Activated naive CD4-positive, alpha-beta T cell treated with anti-CD3 and anti-CD28 coated beads for 36 hours (primary cell): ENCODE measurements around the gene DIAPH2. TPM values are rescaled to one million over a fixed set of nuclear protein-coding genes. Genes with fewer than 3 reads are reported as not detected.
"Not testable (repeated sequence)": the region's sequence is repeated elsewhere in the genome, so short reads cannot be mapped to it uniquely, and the experiment has no call there.

Experiments used
- CTCF ChIA-PET: fragments of 350-600 bp; sonication (Branson Sonifier 250); formaldehyde crosslinking; loops from one replicate; lab custom pipeline; 2021; ENCODE audit warnings: antibody characterized with exemption; lab: Charles Lee
- DNase-seq: peaks from one replicate; pipeline ENCODE4 v3.0.0-alpha.2; 2020
- H3K27ac Mint-ChIP-seq: one replicate; pipeline ENCODE4 v1.8.0; 2021; ENCODE audit warnings: mild to moderate bottlenecking, mixed read lengths
- H3K27me3 Mint-ChIP-seq: one replicate; pipeline ENCODE4 v1.8.0; 2021; ENCODE audit warnings: low read depth, mixed read lengths
- H3K36me3 Mint-ChIP-seq: one replicate; pipeline ENCODE4 v1.8.0; 2021; ENCODE audit warnings: low read depth, mixed read lengths
- H3K4me1 Mint-ChIP-seq: one replicate; pipeline ENCODE4 v1.8.0; 2021; ENCODE audit warnings: low read depth, mixed read lengths
- H3K4me3 Mint-ChIP-seq: one replicate; pipeline ENCODE4 v1.8.0; 2021; ENCODE audit warnings: mild to moderate bottlenecking, moderate library complexity, mixed read lengths
- H3K9me3 Mint-ChIP-seq: one replicate; pipeline ENCODE4 v1.8.0; 2021; ENCODE audit warnings: mixed read lengths
- intact Hi-C: fragments of 100-400 bp; cut with micrococcal nuclease; formaldehyde crosslinking; loops from one replicate; pipeline ENCODE4 v1.15.1; 2023
- total RNA-seq, 2 experiments: library from RNA; stranded (reverse); gene quantifications; one replicate each; pipeline ENCODE4 v1.2.3, GENCODE V29; 2021

Gene DIAPH2
- total RNA-seq, 2 experiments from 2014 or later, result 9.3 to 9.4 TPM

DNA sequence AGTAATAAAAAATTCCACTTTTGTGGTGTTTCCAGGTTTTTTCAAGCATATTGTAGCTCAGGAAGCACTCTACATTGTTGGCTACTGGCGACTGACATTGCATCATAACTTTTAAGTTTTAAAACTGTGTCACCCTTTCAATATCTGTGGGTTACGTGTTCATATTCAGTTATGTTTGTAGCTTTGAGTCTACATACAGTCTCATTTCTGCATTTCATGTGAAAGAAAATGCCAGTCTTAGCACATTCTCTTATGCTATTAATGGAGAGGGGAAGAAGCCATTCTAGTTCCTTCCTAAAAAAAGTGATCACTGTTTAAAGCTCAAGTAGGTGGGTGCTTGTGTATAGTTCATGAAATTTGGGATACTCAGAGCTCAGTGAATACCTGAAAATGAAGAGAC is 38.1 kb downstream of the DIAPH2 start:
- Mint-ChIP-seq H3K4me3 (no peak overlapping the region), H3K9me3 (peaks cover 3% of the 10 kb centered on the region), H3K27ac (no peak overlapping the region), H3K27me3 (no peaks in the 10 kb centered on the region), H3K4me1 (peaks cover 5% of the 10 kb centered on the region), H3K36me3 (peaks cover 3% of the 10 kb centered on the region)
- intact Hi-C loops, result no loop called here
- DNase-seq, result no peak
- CTCF ChIA-PET, result no interaction called here

DNA sequence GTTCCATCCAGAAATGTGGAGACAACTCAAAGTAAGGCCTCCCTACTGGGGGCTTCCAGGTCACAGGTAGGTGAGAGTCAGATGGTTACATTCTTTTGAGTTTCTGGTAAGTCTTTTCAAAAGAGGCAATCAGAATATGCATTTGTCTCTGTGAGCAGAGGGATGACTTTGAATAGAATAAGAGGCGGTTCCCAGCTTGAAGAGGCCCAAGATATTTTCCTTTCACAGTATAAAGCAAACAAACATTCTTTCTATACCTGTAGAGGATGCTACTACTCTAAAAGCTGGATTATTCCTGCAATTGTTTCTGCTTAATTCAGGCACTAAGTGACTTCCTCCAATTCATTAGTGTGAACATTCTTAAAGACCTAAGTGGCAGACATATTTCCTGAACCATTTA is 44.4 kb downstream of the DIAPH2 start:
- Mint-ChIP-seq H3K4me1 (peaks cover 5% of the 10 kb centered on the region), H3K27ac (no peak overlapping the region), H3K4me3 (no peak overlapping the region), H3K36me3 (no peaks in the 10 kb centered on the region), H3K9me3 (no peaks in the 10 kb centered on the region), H3K27me3 (no peaks in the 10 kb centered on the region)
- DNase-seq, result no peak
- intact Hi-C loops, result no loop called here
- CTCF ChIA-PET, result no interaction called here

DNA sequence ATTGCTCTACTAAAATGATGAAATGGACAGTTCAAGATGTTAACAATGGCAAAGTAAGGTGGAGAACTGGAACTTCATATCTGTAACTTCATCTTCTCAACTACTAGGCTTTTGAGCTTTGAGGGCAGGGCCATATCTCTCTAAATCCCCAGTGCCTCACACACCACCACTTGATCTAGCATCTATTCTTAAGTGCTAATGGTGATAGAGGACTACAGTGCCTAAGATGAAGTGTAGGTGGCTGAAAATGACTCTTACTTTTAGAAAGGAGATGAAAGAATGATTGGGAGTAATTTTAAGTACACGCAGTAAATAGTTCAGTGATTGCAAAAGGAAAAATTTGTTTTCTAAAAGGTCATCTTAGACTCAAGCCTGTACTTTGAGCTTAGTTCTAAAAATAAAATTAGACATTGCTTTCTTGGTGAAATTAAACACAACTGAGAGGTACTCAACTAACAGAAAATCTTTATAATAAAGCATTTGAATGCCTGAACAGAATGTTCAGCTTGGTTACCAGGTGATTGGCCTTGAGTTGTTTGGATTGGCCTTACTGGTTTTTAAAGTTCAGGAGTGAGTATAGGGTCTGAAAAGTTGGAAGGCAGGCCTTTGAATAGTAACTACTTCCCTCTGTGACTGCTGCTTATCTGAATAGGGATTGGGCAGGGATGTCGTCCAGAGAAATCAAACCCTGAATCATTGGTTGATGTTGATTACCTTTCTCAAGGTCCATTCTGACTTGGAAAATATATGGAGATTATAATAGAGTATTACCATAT is 45.4 kb downstream of the DIAPH2 start:
- no peaks in the 10 kb centered on the region for H3K27me3 Mint-ChIP-seq
- DNase-seq, result no peak
- peaks cover 5% of the 10 kb centered on the region for H3K4me1 Mint-ChIP-seq
- intact Hi-C loops, result no loop called here
- CTCF ChIA-PET, result no interaction called here
- H3K9me3 Mint-ChIP-seq, result no peaks in the 10 kb centered on the region
- H3K27ac Mint-ChIP-seq, result no peak overlapping the region
- no peaks in the 10 kb centered on the region for H3K36me3 Mint-ChIP-seq
- H3K4me3 Mint-ChIP-seq, result no peak overlapping the region

DNA sequence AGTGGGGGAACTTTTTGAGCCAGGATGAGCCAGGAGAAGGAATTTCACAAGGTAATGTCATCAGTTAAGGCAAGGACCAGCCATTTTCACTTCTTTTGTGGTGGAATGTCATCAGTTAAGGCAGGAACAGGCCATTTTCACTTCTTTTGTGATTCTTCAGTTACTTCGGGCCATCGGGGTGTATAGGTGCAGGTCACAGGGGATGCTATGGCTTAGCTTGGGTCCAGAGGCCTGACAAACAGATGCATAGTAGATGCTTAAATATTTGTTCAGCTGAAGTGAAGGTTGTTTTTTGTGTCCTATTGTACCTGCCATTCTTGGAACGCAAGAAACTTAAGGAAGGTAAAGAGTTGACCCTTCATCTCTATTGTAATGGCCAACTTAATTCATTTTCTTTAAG is 46.4 kb downstream of the DIAPH2 start:
- H3K27ac Mint-ChIP-seq, H3K4me3 Mint-ChIP-seq, H3K36me3 Mint-ChIP-seq, H3K4me1 Mint-ChIP-seq, H3K27me3 Mint-ChIP-seq, DNase-seq, intact Hi-C loops, CTCF ChIA-PET, H3K9me3 Mint-ChIP-seq: not testable (repeated sequence)

DNA sequence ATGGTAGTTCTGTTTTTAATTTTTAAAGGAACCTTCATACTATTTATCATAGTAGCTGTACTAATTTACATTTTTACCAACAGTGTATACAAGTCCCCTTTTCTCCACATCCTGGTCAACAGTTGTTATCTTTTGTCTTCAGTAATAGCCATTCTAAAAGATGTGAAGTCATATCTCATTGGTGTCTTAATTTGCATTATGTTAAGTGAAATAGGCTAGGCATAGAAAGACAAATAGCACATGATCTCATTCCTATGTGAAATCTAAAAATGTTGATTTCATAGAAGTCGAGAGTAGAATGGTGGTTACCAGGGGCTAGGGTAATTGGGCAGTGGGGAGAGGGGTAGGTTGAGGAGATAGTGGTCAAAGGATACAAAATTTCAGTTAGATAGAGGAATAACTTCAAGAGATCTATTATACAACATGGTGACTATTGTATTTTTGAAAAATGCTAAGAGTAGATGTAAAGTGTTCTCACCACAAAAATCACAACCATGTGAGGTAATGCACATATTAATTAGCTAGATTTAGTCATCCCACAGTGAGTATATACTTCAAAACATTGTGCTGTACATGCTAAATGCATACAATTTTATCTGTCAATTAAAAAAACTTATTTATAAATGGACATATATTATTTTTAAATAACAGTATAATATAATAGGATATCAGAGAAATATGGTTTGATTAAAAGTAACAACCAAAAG is 58.9 kb downstream of the DIAPH2 start:
- CTCF ChIA-PET, result no interaction called here
- H3K4me3 Mint-ChIP-seq, result no peak overlapping the region
- intact Hi-C loops, result no loop called here
- no peaks in the 10 kb centered on the region for H3K9me3 Mint-ChIP-seq
- H3K4me1 Mint-ChIP-seq, result no peaks in the 10 kb centered on the region
- no peak overlapping the region for H3K27ac Mint-ChIP-seq
- DNase-seq, result no peak
- H3K27me3 Mint-ChIP-seq, result no peaks in the 10 kb centered on the region
- peaks cover 2% of the 10 kb centered on the region for H3K36me3 Mint-ChIP-seq

DNA sequence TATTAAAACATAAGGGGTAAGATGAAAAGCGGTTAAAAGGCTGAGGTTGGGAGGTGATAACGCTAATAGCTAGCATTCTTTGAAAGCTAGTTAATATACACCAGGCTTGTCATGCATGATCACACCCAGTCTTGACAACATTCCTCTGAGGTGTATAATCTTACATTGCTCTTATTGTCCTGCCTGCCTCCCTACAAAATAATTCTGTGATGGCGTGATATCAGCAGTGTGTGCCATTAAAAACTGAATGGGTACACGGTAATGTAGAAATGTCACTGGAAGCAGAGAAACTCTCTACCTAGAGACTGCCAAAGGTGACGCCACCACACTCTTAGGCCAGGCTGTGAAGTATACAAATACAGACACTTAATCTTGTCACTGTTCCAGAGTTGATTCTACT is 68.1 kb downstream of the DIAPH2 start:
- Mint-ChIP-seq H3K27me3 (no peaks in the 10 kb centered on the region), H3K27ac (no peak overlapping the region), H3K9me3 (no peaks in the 10 kb centered on the region), H3K4me3 (no peak overlapping the region), H3K4me1 (no peaks in the 10 kb centered on the region), H3K36me3 (peaks cover 5% of the 10 kb centered on the region)
- intact Hi-C loops, result no loop called here
- CTCF ChIA-PET, result no interaction called here
- no peak for DNase-seq

DNA sequence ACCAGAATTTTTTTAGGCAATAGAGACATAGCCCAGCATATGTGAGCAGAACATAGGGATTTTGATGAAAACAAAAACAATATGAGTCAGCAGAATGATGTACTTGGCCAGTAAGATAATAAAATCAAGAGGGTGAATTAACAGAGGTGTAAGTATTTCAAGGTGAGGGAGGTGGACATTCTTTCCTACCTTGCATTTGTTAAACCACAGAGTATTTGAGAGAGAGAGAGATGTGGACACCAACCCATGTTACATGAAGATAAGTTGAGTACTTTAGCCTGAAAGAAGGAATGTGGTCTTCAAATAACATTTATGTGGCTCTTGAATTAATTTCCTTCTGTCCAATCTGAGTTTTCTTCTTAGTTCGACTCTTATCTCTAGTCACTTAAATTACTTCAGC is 68.6 kb downstream of the DIAPH2 start:
- DNase-seq, result no peak
- Mint-ChIP-seq H3K9me3 (no peaks in the 10 kb centered on the region), H3K4me3 (no peak overlapping the region), H3K36me3 (peaks cover 5% of the 10 kb centered on the region), H3K27me3 (no peaks in the 10 kb centered on the region), H3K4me1 (no peaks in the 10 kb centered on the region), H3K27ac (no peak overlapping the region)
- CTCF ChIA-PET, result no interaction called here
- intact Hi-C loops, result no loop called here

DNA sequence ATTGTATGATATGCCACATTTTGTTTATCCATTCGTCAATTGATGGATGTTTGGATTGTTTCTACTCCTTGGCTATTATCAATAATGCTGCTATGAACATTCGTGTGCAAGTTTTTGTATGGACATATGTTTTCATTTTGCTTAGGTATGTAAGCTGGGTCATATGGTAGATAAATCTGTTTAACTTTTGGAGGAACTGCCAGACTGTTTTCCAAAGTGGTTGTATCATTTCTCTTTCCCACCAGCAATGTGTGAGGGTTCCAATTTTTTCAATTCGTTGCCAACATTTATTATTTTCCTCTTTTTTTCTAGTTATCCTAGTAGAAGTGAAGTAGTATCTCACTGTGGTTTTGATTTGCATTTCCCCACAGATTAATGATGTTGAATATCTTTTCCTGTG is 71.8 kb downstream of the DIAPH2 start:
- Mint-ChIP-seq H3K9me3 (no peaks in the 10 kb centered on the region), H3K36me3 (peaks cover 4% of the 10 kb centered on the region), H3K4me3 (no peak overlapping the region), H3K27me3 (no peaks in the 10 kb centered on the region), H3K4me1 (no peaks in the 10 kb centered on the region), H3K27ac (no peak overlapping the region)
- no peak for DNase-seq
- CTCF ChIA-PET, result no interaction called here
- intact Hi-C loops, result no loop called here

DNA sequence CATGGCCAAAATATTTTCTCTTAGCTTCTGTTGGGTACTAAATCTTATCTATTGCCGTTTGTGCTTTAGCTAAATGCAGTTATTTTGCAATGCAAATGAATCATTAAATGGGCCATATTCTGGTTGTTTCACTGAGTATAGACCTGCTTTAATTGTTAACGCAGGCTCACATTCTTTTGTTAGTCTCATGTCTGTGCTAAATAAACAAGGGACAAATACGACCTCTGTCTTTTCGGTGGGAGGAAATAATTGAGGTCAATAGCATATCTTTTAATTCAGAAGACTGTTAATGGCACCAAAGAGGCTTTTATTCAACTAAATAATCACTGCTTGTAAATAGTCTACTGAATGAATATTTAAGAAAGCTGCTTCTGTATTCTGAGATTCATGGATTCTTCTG is 76.9 kb downstream of the DIAPH2 start:
- no peak overlapping the region for H3K4me3 Mint-ChIP-seq
- CTCF ChIA-PET, result no interaction called here
- peaks cover 2% of the 10 kb centered on the region for H3K36me3 Mint-ChIP-seq
- H3K9me3 Mint-ChIP-seq, result no peaks in the 10 kb centered on the region
- H3K4me1 Mint-ChIP-seq, result peaks cover 7% of the 10 kb centered on the region
- intact Hi-C loops, result no loop called here
- DNase-seq, result no peak
- H3K27ac Mint-ChIP-seq, result no peak overlapping the region
- H3K27me3 Mint-ChIP-seq, result no peaks in the 10 kb centered on the region

DNA sequence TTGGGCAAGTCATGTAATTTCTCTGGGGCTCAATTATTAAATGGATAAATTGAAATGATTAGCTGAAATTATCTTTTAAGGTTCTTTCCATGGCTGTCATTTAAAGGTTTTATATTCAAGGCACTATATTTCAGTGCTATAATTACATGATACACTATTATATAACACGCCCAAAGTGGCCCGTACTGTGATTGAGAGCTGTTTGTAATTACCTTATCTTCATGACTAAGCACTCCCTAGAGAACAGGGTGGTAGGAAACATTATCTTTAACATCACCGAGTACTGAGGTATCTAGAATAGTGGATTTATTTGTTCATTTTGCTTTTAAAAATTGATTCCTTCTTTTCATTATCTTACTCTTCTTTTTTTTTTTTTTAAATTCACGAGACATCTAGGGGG is 79.0 kb downstream of the DIAPH2 start:
- Mint-ChIP-seq H3K4me3 (no peak overlapping the region), H3K36me3 (no peaks in the 10 kb centered on the region), H3K27ac (no peak overlapping the region), H3K27me3 (no peaks in the 10 kb centered on the region), H3K9me3 (no peaks in the 10 kb centered on the region), H3K4me1 (peaks cover 7% of the 10 kb centered on the region)
- CTCF ChIA-PET, result no interaction called here
- no peak for DNase-seq
- intact Hi-C loops, result no loop called here

DNA sequence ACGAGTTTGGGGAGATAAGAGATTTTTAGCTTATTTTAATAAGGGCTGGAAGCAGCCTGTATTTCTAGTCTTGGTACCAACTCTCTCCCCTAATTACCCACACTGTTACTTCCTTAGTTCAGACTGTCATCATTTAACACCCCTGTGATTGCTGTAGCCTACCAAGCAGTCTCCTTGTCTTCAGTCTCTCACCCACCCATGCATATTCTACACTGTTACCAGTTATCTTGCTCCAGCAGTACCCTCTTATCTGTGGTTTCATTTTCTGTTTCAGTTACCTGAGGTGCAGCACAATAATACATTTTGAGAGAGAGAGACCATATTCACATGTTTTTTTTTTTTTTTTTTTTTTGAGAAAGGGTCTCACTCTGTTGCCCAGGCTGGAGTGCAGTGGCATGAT is 80.2 kb downstream of the DIAPH2 start:
- Mint-ChIP-seq H3K27me3 (no peaks in the 10 kb centered on the region), H3K4me3 (no peak overlapping the region), H3K27ac (no peak overlapping the region), H3K36me3 (no peaks in the 10 kb centered on the region), H3K9me3 (no peaks in the 10 kb centered on the region), H3K4me1 (peaks cover 7% of the 10 kb centered on the region)
- intact Hi-C loops, result no loop called here
- DNase-seq, result no peak
- CTCF ChIA-PET, result no interaction called here

DNA sequence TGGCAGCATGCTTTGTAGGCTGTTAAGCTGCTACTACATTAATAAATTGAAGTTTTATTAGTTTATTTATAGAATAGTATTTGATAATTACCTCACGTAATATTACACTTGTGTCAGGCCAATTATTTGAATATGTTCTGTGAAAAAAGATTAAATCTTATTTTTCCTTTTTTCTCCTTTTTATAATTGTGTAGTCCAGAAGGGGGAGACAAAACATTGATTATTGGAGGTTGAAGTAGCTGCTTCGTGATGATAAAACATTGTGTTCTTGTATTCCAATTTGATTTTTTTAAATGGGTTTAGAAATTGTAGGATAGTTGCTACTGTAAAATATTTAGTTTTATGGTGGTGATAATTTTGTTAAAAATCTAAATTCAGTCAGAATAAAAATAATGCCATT is 85.7 kb downstream of the DIAPH2 start:
- Mint-ChIP-seq H3K4me1 (no peaks in the 10 kb centered on the region), H3K9me3 (no peaks in the 10 kb centered on the region), H3K27ac (no peak overlapping the region), H3K27me3 (no peaks in the 10 kb centered on the region), H3K36me3 (peaks cover under 1% of the 10 kb centered on the region), H3K4me3 (no peak overlapping the region)
- intact Hi-C loops, result loop anchor here (1.0 kb wide), 1 partner anchor 915 kb away; no protein-coding TSS in a partner anchor
- CTCF ChIA-PET, result interaction anchor here (0.6 kb wide), 2 partner anchors 67 to 574 kb away, joined by 3 read pairs; no protein-coding TSS in a partner anchor
- no peak for DNase-seq

DNA sequence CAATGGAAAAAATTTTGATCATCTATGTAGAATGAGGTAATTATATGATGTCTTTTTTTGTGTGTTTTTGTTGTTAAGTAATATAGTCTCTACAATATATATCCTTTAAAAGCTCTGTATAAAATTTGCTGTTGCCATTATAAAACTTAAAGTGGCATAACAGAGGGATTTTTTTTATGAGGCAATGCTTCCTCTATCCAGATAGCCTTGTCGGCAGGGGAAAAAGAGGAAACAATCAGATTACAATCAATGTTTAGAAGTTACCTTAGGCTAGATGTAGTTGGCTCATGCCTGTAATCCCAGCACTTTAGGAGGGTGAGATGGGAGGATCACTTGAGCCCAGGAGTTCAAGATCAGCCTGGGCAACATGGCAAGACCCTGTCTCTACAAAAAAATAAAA is 86.8 kb downstream of the DIAPH2 start:
- intact Hi-C loops, result no loop called here
- CTCF ChIA-PET, result interaction anchor here (0.7 kb wide), 2 partner anchors 932 to 1167 kb away, joined by 3 read pairs; no protein-coding TSS in a partner anchor
- H3K9me3 Mint-ChIP-seq, result no peaks in the 10 kb centered on the region
- H3K27ac Mint-ChIP-seq, result no peak overlapping the region
- no peaks in the 10 kb centered on the region for H3K4me1 Mint-ChIP-seq
- DNase-seq, result no peak
- peaks cover 2% of the 10 kb centered on the region for H3K36me3 Mint-ChIP-seq
- H3K27me3 Mint-ChIP-seq, result no peaks in the 10 kb centered on the region
- H3K4me3 Mint-ChIP-seq, result no peak overlapping the region
